ENCODE results near the gene IL22RA1.

The IL22RA1 gene

GRCh38 chr1:24108334-24109165 is 34.4 kb downstream of the IL22RA1 start:
- TF ChIP-seq CTCF (conservative IDR thresholded peaks at IDR 0.05; ENCODE audit: control insufficient read depth, insufficient read depth, low read depth, low read length): no peak
- DNase-seq (ENCODE audit: low read depth): peak; percentile 88
- no peak overlapping the region for H3K4me3 ChIP-seq (ENCODE audit: control insufficient read depth, low read depth, low read length)

GRCh38 chr1:24107462-24108138 is 35.3 kb downstream of the IL22RA1 start:
- H3K4me3 ChIP-seq (ENCODE audit: control insufficient read depth, low read depth, low read length): no peak overlapping the region
- DNase-seq (ENCODE audit: low read depth): peak; percentile 80
- no peak for TF ChIP-seq CTCF (conservative IDR thresholded peaks at IDR 0.05; ENCODE audit: control insufficient read depth, insufficient read depth, low read depth, low read length)

- no peak for TF ChIP-seq CTCF (conservative IDR thresholded peaks at IDR 0.05; ENCODE audit: control insufficient read depth, insufficient read depth, low read depth, low read length)
- DNase-seq (ENCODE audit: low read depth): no peak
- no peak overlapping the region for H3K4me3 ChIP-seq (ENCODE audit: control insufficient read depth, low read depth, low read length)
These were observed 37.4 kb downstream of the IL22RA1 start for GRCh38 chr1:24105368-24106160.

- DNase-seq (ENCODE audit: low read depth): no peak
- no peak for TF ChIP-seq CTCF (conservative IDR thresholded peaks at IDR 0.05; ENCODE audit: control insufficient read depth, insufficient read depth, low read depth, low read length)
- no peak overlapping the region for H3K4me3 ChIP-seq (ENCODE audit: control insufficient read depth, low read depth, low read length)
These were observed 38.1 kb downstream of the IL22RA1 start for GRCh38 chr1:24104854-24105253.

GRCh38 chr1:24103879-24104278 is 39.1 kb downstream of the IL22RA1 start:
- no peak for DNase-seq (ENCODE audit: low read depth)
- no peak overlapping the region for H3K4me3 ChIP-seq (ENCODE audit: control insufficient read depth, low read depth, low read length)
- TF ChIP-seq CTCF (conservative IDR thresholded peaks at IDR 0.05; ENCODE audit: control insufficient read depth, insufficient read depth, low read depth, low read length): no peak

GRCh38 chr1:24103408-24103807 is 39.5 kb downstream of the IL22RA1 start:
- no peak for DNase-seq (ENCODE audit: low read depth)
- H3K4me3 ChIP-seq (ENCODE audit: control insufficient read depth, low read depth, low read length): no peak overlapping the region
- no peak for TF ChIP-seq CTCF (conservative IDR thresholded peaks at IDR 0.05; ENCODE audit: control insufficient read depth, insufficient read depth, low read depth, low read length)

All from fibroblast of mammary gland (primary cell).